Effector memory CD4-positive, alpha-beta T cell (primary cell): ENCODE measurements around the gene ASB3.

ENCODE experiments used
- DNase-seq, 3 donors: peaks; one replicate each; pipeline ENCODE4 v3.0.0-alpha.2; 2020
- H3K27ac ChIP-seq: 2 replicates; pipeline ENCODE4 v1.7.0; 2013; ENCODE audit warnings: mild to moderate bottlenecking, low read length, moderate library complexity; ENCODE audit not compliant: insufficient read depth, poor library complexity, severe bottlenecking
- H3K27me3 ChIP-seq: replicated peaks from 2 replicates; pipeline ENCODE4 v1.7.0; 2013; ENCODE audit warnings: mild to moderate bottlenecking, low read length; ENCODE audit not compliant: insufficient read depth, control insufficient read depth, poor library complexity, severe bottlenecking
- H3K36me3 ChIP-seq: 2 replicates; pipeline ENCODE4 v1.7.0; 2013; ENCODE audit warnings: mild to moderate bottlenecking, low read length, moderate library complexity; ENCODE audit not compliant: control insufficient read depth, insufficient read depth
- H3K4me1 ChIP-seq: 2 replicates; pipeline ENCODE4 v1.7.0; 2013; ENCODE audit warnings: low read length, mild to moderate bottlenecking; ENCODE audit not compliant: control insufficient read depth, insufficient read depth, poor library complexity, severe bottlenecking
- H3K4me3 ChIP-seq: 2 replicates; pipeline ENCODE4 v1.7.0; 2013; ENCODE audit warnings: low read length, low read depth, mild to moderate bottlenecking; ENCODE audit not compliant: insufficient read depth, poor library complexity, severe bottlenecking
- H3K9me3 ChIP-seq: 2 replicates; pipeline ENCODE4 v1.7.0; 2013; ENCODE audit warnings: mild to moderate bottlenecking, low read length, moderate library complexity; ENCODE audit not compliant: control insufficient read depth

The ASB3 gene

DNA sequence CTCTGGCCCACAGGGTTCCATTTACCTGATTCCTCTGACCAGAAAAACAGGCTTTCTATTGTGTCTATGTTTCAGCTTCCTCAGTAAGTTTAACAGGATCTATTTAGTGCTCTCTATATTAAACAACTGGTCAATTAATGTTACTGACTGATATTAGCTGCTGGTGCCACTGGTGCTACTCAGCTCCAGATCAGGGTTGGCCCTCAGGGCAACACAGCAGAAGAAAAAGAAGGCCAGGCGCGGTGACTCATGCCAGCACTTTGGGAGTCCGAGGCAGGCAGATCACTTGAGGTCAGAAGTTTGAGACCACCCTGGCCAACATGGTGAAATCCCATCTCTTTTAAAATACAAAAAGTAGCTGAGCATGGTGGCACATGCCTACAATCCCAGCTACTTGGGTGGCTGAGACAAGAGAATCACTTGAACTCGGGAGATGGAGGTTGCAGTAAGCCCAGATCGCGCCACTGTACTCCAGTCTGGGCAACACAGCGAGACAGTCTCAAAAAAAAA is 75.4 kb downstream of the ASB3 start:
- Histone ChIP-seq H3K4me3 (no peak overlapping the region), H3K27ac (no peak overlapping the region), H3K4me1 (no peaks in the 10 kb centered on the region), H3K27me3 (no peaks in the 10 kb centered on the region), H3K9me3 (no peaks in the 10 kb centered on the region), H3K36me3 (peaks cover 31% of the 10 kb centered on the region)
- no peak for DNase-seq

GRCh38 chr2:53708988-53709387 is 77.8 kb downstream of the ASB3 start:
- H3K4me1 ChIP-seq, result no peaks in the 10 kb centered on the region
- H3K27ac ChIP-seq, result no peak overlapping the region
- no peaks in the 10 kb centered on the region for H3K27me3 ChIP-seq
- peaks cover 28% of the 10 kb centered on the region for H3K36me3 ChIP-seq
- DNase-seq, result no peak
- no peaks in the 10 kb centered on the region for H3K9me3 ChIP-seq
- H3K4me3 ChIP-seq, result no peak overlapping the region

DNA sequence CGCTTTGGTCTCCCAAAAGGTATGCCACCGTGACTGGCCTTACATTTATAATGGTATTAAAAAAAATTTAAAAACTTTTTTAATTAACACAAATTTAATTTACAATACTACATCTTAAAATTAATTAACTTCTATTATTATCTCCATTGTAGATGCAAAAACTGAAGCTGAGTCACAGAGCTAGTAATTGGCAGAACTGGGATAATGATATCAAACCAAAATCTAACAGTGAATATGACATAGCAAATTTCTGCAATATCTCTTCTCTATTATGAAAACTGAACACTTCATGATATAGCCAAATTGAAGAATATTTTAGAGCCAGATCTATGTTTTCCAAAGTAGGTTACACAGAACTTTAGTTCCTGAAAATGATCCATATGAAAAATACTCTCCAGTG is 85.5 kb downstream of the ASB3 start:
- Histone ChIP-seq H3K36me3 (peaks cover 8% of the 10 kb centered on the region), H3K27ac (no peak overlapping the region), H3K27me3 (no peaks in the 10 kb centered on the region), H3K4me3 (no peak overlapping the region), H3K9me3 (no peaks in the 10 kb centered on the region), H3K4me1 (no peaks in the 10 kb centered on the region)
- no peak for DNase-seq

DNA sequence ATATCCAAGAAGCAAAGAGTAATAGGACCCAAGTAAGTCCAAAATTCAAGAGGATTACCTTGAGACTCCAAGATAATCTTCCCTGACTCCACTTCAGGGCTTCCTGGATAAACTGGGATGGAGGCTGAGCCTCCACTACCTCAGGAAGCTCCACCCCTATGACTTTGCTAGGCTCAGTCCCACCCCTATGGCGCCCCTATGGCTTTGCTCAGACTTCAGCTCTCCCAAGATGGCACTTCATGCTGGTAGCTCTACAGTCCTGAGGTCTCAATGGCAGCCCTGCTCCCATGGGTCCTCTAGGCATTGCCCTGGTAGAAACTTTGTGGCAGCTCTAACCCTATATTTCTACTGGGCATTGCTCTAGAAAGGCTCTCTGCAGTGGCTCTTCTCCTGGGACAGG is 89.1 kb downstream of the ASB3 start:
- Histone ChIP-seq H3K36me3 (peaks cover 11% of the 10 kb centered on the region), H3K9me3 (no peaks in the 10 kb centered on the region), H3K4me3 (no peak overlapping the region), H3K27me3 (no peaks in the 10 kb centered on the region), H3K4me1 (no peaks in the 10 kb centered on the region), H3K27ac (no peak overlapping the region)
- no peak for DNase-seq

DNA sequence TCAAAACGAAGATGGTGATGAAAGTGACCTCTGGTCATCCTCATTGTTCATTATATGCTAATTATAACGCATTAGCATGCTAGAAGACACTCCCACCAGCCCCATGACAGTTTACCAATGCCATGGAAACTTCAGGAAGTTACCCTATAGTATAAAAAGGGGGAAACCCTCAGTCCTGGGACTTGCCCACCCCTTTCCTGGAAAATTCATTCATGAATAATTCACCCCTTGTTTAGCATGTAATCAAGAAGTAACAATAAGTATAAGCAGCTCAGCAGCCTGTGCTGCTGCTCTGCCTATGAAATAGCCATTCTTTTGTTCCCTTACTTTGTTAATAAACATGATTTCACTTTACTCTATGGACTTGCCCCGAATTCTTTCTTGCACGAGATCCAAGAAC is 89.7 kb downstream of the ASB3 start:
- no peak for DNase-seq
- no peaks in the 10 kb centered on the region for H3K4me1 ChIP-seq
- H3K9me3 ChIP-seq, result no peaks in the 10 kb centered on the region
- H3K4me3 ChIP-seq, result no peak overlapping the region
- H3K27me3 ChIP-seq, result no peaks in the 10 kb centered on the region
- peaks cover 11% of the 10 kb centered on the region for H3K36me3 ChIP-seq
- H3K27ac ChIP-seq, result no peak overlapping the region

GRCh38 chr2:53695575-53695974 is 91.2 kb downstream of the ASB3 start:
- Histone ChIP-seq H3K36me3 (peaks cover 11% of the 10 kb centered on the region), H3K27me3 (no peaks in the 10 kb centered on the region), H3K4me1 (no peaks in the 10 kb centered on the region), H3K27ac (no peak overlapping the region), H3K4me3 (no peak overlapping the region), H3K9me3 (no peaks in the 10 kb centered on the region)
- DNase-seq, result no peak

- Histone ChIP-seq H3K27ac (no peak overlapping the region), H3K4me3 (no peak overlapping the region), H3K36me3 (peaks cover 9% of the 10 kb centered on the region), H3K9me3 (no peaks in the 10 kb centered on the region), H3K4me1 (no peaks in the 10 kb centered on the region), H3K27me3 (no peaks in the 10 kb centered on the region)
- no peak for DNase-seq
These were observed 92.5 kb downstream of the ASB3 start for GRCh38 chr2:53694096-53694771.

GRCh38 chr2:53690876-53691275 is 95.9 kb downstream of the ASB3 start:
- Histone ChIP-seq H3K9me3 (no peaks in the 10 kb centered on the region), H3K36me3 (peaks cover 4% of the 10 kb centered on the region), H3K4me1 (no peaks in the 10 kb centered on the region), H3K4me3 (no peak overlapping the region), H3K27me3 (no peaks in the 10 kb centered on the region), H3K27ac (no peak overlapping the region)
- DNase-seq, result no peak

DNA sequence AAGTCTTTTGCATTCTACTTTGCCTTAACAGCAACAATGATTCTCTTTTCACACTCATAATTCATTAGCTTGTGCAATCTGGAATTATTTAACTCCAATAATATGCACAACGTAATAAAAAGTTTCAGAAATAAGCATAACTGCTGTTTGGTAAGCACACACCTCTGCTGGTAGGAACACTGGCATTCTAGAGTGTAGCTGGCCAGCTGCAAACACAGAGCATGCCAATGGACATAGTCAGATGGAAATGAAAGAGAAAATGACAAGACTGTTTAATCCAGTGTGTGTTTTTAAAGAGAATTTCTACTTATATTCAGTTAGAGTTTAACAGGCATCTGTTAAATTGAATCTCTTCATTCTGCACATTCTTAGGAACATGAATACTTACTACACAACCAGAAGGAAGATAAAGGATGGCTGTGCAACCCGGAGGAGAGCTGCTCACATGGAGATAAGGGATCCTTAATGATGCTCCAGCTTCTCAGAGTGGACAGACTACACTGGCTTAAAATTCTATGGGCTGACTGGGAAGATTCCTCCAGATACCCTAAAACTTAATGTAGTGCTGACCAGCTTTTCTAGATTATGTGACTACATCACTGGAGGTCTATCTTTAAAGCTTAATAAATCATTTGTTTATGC is 113.8 kb downstream of the ASB3 start:
- Histone ChIP-seq H3K36me3 (no peaks in the 10 kb centered on the region), H3K4me3 (no peak overlapping the region), H3K27me3 (no peaks in the 10 kb centered on the region), H3K9me3 (no peaks in the 10 kb centered on the region), H3K4me1 (no peaks in the 10 kb centered on the region), H3K27ac (no peak overlapping the region)
- DNase-seq, result no peak

DNA sequence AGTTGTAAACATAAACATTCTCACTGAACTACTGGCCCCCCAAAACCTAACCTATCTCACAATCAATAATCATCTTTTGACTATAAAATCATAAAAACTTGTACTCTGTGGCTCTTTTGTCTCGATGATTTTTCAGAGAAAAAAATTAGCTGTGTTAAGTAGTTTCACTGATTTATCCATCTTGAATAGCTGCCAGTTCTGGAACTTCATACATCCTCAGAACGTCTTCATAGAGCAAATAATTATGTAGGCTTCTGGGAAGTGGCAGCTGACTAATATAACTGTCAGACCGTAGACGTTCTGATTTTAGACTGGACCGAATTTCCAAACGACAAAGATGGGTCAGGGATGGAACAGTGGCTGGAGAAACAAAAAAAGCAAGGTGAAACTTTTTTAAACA is 116.4 kb downstream of the ASB3 start:
- no peaks in the 10 kb centered on the region for H3K36me3 ChIP-seq
- no peak overlapping the region for H3K4me3 ChIP-seq
- DNase-seq, result no peak
- no peaks in the 10 kb centered on the region for H3K4me1 ChIP-seq
- no peaks in the 10 kb centered on the region for H3K9me3 ChIP-seq
- no peak overlapping the region for H3K27ac ChIP-seq
- H3K27me3 ChIP-seq, result no peaks in the 10 kb centered on the region
